Measurements from ENCODE around the gene IFITM10. TPM values are rescaled to one million over a fixed set of nuclear protein-coding genes. Genes with fewer than 3 reads are reported as not detected.

IFITM10 gene
- total and polyA plus RNA-seq, 10 of the 15 experiments (the other 5 are each of a cell fraction or from before 2014, with no cell fraction given): 0.04 to 0.27 TPM; not detected in 8

DNA sequence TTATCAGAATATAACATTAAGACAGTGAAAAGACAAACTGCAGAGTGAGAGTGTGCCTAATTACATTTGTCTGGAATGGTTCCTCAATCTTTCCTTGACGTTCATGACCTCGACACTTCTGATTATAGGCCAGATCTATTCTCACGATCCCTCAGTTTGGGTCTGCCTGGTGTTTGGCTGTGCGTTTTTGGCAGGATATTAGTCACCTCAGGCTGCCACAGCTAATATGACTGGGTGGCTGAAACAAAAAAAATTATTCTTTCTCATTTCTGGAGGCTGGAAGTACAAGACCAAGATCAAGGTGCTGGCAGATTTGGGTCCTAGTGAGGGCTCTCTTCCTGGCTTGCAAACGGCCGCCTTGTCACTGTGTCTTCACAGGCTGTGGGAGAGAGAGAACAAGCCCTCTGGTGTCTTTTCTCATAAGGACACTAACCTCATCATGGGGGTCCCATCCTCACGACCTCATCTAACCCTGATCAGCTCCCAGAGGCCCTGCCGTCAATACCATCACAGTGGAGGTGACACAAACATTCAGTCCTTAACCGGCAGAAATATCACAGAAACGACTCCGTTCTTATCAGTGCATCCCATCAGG lies 23.2 kb downstream of the IFITM10 start:
- in situ Hi-C loops (cut with MboI) (no loop called here), intact Hi-C loops (cut with micrococcal nuclease; ENCODE audit: unreplicated experiment) (no loop called here)
- no peaks in the 10 kb centered on the region for H3K36me3 ChIP-seq (ENCODE audit: control insufficient read depth in 2 of 2, insufficient read depth in 2 of 2, low read length in 1 of 2)
- H3K4me2 ChIP-seq (ENCODE audit: control insufficient read depth, insufficient read depth): no peak overlapping the region
- BruUV-seq (replicated peaks): no TSS peak
- SMC1A ChIA-PET (ENCODE audit: uncharacterized antibody, unreplicated experiment): no interaction called here
- 36% methylated on average over 11 of the region's 11 CpGs for WGBS (ENCODE audit: insufficient coverage, insufficient replicate concordance, low lambda C conversion rate, missing lambda C conversion rate)
- H3K27ac ChIP-seq (ENCODE audit: control insufficient read depth, insufficient read depth): no peak overlapping the region
- POLR2A ChIA-PET: no interaction called here
- CTCF ChIA-PET: no interaction called here
- RAD21 ChIA-PET (ENCODE audit: unreplicated experiment): no interaction called here
- DNase-seq (ENCODE audit: low read depth, low spot score): no peak
- FAIRE-seq: no peak
- ATAC-seq: no peak
- TF ChIP-seq, protein P1, sequence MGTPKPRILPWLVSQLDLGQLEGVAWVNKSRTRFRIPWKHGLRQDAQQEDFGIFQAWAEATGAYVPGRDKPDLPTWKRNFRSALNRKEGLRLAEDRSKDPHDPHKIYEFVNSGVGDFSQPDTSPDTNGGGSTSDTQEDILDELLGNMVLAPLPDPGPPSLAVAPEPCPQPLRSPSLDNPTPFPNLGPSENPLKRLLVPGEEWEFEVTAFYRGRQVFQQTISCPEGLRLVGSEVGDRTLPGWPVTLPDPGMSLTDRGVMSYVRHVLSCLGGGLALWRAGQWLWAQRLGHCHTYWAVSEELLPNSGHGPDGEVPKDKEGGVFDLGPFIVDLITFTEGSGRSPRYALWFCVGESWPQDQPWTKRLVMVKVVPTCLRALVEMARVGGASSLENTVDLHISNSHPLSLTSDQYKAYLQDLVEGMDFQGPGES (IDR thresholded peaks at IDR 0.05): no peak
- no peak for TF ChIP-seq MYC (IDR thresholded peaks at IDR 0.05; ENCODE audit: insufficient read depth, insufficient read length, insufficient replicate concordance, low read length, severe bottlenecking)
- TF ChIP-seq NR2C1 (IDR thresholded peaks at IDR 0.05): no peak
- no peak for TF ChIP-seq SREBF1 (IDR thresholded peaks at IDR 0.05; ENCODE audit: low read length)
- no peak for TF ChIP-seq MEF2B (IDR thresholded peaks at IDR 0.05; ENCODE audit: partially characterized antibody, poor library complexity, severe bottlenecking)
- no peak for TF ChIP-seq NBN (IDR thresholded peaks at IDR 0.05)
- TF ChIP-seq BHLHE40 (IDR thresholded peaks at IDR 0.05; ENCODE audit: borderline replicate concordance in 1 of 2, low read depth in 2 of 2, low read length in 1 of 2): no peak
- no peak for TF ChIP-seq RELA (IDR thresholded peaks at IDR 0.05; ENCODE audit: borderline replicate concordance, partially characterized antibody)
- H3K9me3 ChIP-seq (replicated peaks; ENCODE audit: control insufficient read depth, insufficient read depth, low read length): no peaks in the 10 kb centered on the region
- H4K20me1 ChIP-seq (ENCODE audit: control insufficient read depth, insufficient read depth): no peaks in the 10 kb centered on the region
- H3K4me1 ChIP-seq (ENCODE audit: control insufficient read depth, insufficient read depth, low read length): no peaks in the 10 kb centered on the region
- H3K79me2 ChIP-seq (ENCODE audit: control insufficient read depth, insufficient read depth, low read length): no peaks in the 10 kb centered on the region
- no peak overlapping the region for H2AFZ ChIP-seq (ENCODE audit: control insufficient read depth, low read depth, low read length)
- no peak overlapping the region for H3K4me3 ChIP-seq
- H3K9ac ChIP-seq (ENCODE audit: control insufficient read depth, insufficient read depth, low read length): no peak overlapping the region
- H3K27me3 ChIP-seq (replicated peaks in 1 of 2; ENCODE audit: control insufficient read depth in 2 of 2, insufficient read depth in 2 of 2, low read length in 1 of 2): 0 out of 4 replicates have a peak, but pooled peaks cover 0 to 6% of the 10 kb centered on the region in 2 experiments

All from GM12878 (cell line).